Measurements from ENCODE around the gene FOXD4L3. TPM values are rescaled to one million over a fixed set of nuclear protein-coding genes. Genes with fewer than 3 reads are reported as not detected.
"Not testable (repeated sequence)": the region's sequence is repeated elsewhere in the genome, so short reads cannot be mapped to it uniquely, and the experiment has no call there.

Gene FOXD4L3
- total RNA-seq, 5 donors from 2014 or later (not counting 1 experiment from before 2014, with no cell fraction given) = 0.38 TPM; not detected in 4

GRCh38 chr9:68343242-68343641 lies 40.6 kb downstream of the FOXD4L3 start:
- H3K36me3 Mint-ChIP-seq; H3K4me3 Mint-ChIP-seq; H3K27me3 Mint-ChIP-seq; H3K9me3 ChIP-seq; H3K27ac ChIP-seq (ENCODE audit: low read length); H3K9me3 Mint-ChIP-seq; H3K36me3 ChIP-seq (ENCODE audit: control insufficient read depth in 2 of 2, extremely low read depth in 1 of 2, insufficient read depth in 1 of 2, low read length in 1 of 2); H3K4me1 Mint-ChIP-seq; H3K27me3 ChIP-seq (replicated peaks in 1 of 2; ENCODE audit: control insufficient read depth in 2 of 2, extremely low read depth in 1 of 2, insufficient read depth in 2 of 2, low read length in 1 of 2); POLR2A ChIA-PET; H3K4me1 ChIP-seq (ENCODE audit: control insufficient read depth in 1 of 2, extremely low read depth in 1 of 2, insufficient read depth in 2 of 2, low read length in 2 of 2); DNase-seq; ATAC-seq (replicated peaks in 1 of 4); H3K27ac Mint-ChIP-seq; H3K4me3 ChIP-seq (ENCODE audit: control insufficient read depth in 1 of 2, extremely low read depth in 1 of 2, low read length in 1 of 2): not testable (repeated sequence)
- CTCF ChIA-PET = interaction anchor here in 1 of 2 donors (0.7 kb wide), 1 partner anchor 848 kb away, joined by 8 read pairs; no protein-coding TSS in a partner anchor
- no CpG with 5 or more reads among the region's 4 CpGs for WGBS (ENCODE audit: insufficient coverage)

DNA sequence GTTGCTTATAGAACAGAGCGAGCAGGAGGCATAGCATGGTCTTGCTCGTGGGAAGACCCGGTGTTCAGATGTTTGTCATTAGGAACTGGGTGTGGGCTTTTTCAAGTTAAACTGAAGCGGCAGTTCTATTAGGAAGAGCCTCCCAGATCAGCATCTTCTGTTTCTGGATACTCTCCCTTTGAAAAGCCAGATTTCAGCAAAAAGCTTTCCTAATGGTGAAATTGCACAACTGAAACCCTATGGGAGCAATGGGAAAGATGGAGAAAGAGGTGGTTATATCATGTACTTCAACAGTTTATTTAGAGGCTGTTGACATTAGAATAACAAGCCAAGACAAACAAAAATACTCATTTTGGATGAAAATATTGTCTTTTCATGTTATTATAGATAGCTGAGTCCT lies 41.3 kb downstream of the FOXD4L3 start:
- H3K36me3 ChIP-seq (ENCODE audit: control insufficient read depth in 2 of 2, extremely low read depth in 1 of 2, insufficient read depth in 1 of 2, low read length in 1 of 2); H3K4me1 ChIP-seq (ENCODE audit: control insufficient read depth in 1 of 2, extremely low read depth in 1 of 2, insufficient read depth in 2 of 2, low read length in 2 of 2); ATAC-seq (replicated peaks in 1 of 4); DNase-seq; H3K27me3 ChIP-seq (replicated peaks in 1 of 2; ENCODE audit: control insufficient read depth in 2 of 2, extremely low read depth in 1 of 2, insufficient read depth in 2 of 2, low read length in 1 of 2); H3K4me1 Mint-ChIP-seq; H3K4me3 ChIP-seq (ENCODE audit: control insufficient read depth in 1 of 2, extremely low read depth in 1 of 2, low read length in 1 of 2); H3K36me3 Mint-ChIP-seq; CTCF ChIA-PET; H3K9me3 ChIP-seq; H3K27ac ChIP-seq (ENCODE audit: low read length); H3K9me3 Mint-ChIP-seq; H3K4me3 Mint-ChIP-seq; H3K27ac Mint-ChIP-seq; H3K27me3 Mint-ChIP-seq; POLR2A ChIA-PET: not testable (repeated sequence)
- WGBS (ENCODE audit: insufficient coverage) = no CpG with 5 or more reads among the region's 4 CpGs

DNA sequence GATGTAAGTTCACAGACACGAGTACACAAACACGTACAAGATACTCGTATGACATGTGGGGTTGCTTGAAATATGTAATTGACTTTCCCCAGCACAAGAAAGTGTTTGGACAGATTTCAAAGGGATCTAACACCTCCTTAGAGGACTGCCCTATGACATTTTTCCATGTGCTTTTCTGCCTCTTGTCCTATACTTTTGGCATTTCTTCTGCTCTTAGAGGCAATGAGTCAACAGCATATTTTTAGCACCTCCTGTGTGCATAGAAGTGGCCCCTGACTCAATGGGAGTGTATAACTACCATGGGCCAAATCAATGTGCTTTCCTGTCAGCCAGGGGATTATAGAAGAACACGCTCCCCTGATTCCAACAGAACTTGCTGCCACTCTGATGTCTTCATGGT lies 49.0 kb downstream of the FOXD4L3 start:
- no CpG with 5 or more reads among the region's 4 CpGs for WGBS (ENCODE audit: insufficient coverage)
- H3K27ac ChIP-seq (ENCODE audit: low read length); CTCF ChIA-PET; H3K27ac Mint-ChIP-seq; H3K27me3 ChIP-seq (replicated peaks in 1 of 2; ENCODE audit: control insufficient read depth in 2 of 2, extremely low read depth in 1 of 2, insufficient read depth in 2 of 2, low read length in 1 of 2); ATAC-seq (replicated peaks in 1 of 4); H3K9me3 Mint-ChIP-seq; H3K36me3 Mint-ChIP-seq; DNase-seq; H3K4me3 ChIP-seq (ENCODE audit: control insufficient read depth in 1 of 2, extremely low read depth in 1 of 2, low read length in 1 of 2); H3K4me3 Mint-ChIP-seq; H3K9me3 ChIP-seq; H3K4me1 Mint-ChIP-seq; H3K36me3 ChIP-seq (ENCODE audit: control insufficient read depth in 2 of 2, extremely low read depth in 1 of 2, insufficient read depth in 1 of 2, low read length in 1 of 2); H3K4me1 ChIP-seq (ENCODE audit: control insufficient read depth in 1 of 2, extremely low read depth in 1 of 2, insufficient read depth in 2 of 2, low read length in 2 of 2); POLR2A ChIA-PET: not testable (repeated sequence)
- H3K27me3 Mint-ChIP-seq = peaks cover 11 to 16% of the 10 kb centered on the region in 2 donors

Other genes with a start within 250 kb of the FOXD4L3 start
- gene ZNG1C, start 60.9 kb upstream of the FOXD4L3 start, total RNA-seq = 10 to 100 TPM; 26.9 to 38.2 (median 32.5) TPM
- gene PGM5, start 53.7 kb downstream of the FOXD4L3 start, total RNA-seq = under 1 TPM in 4 of 5 donors, not detected in 1; 0.20 to 0.69 (median 0.32) TPM
- not detected for gene TMEM252, start 238.0 kb downstream of the FOXD4L3 start, total RNA-seq

Measured in T-cell (primary cell).